Measurements from ENCODE around the gene PARD3.

- TF ChIP-seq ATF2 (IDR thresholded peaks at IDR 0.05; ENCODE audit: low read length) = no peak
- TF ChIP-seq NFYB (IDR thresholded peaks at IDR 0.05; ENCODE audit: insufficient read depth, low read depth, low read length) = no peak
- TF ChIP-seq, protein P1, sequence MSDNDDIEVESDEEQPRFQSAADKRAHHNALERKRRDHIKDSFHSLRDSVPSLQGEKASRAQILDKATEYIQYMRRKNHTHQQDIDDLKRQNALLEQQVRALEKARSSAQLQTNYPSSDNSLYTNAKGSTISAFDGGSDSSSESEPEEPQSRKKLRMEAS (IDR thresholded peaks at IDR 0.05; ENCODE audit: low read depth, low read length) = no peak
- no peak for TF ChIP-seq TCF7 (IDR thresholded peaks at IDR 0.05; ENCODE audit: borderline replicate concordance)
- TF ChIP-seq CTCF (IDR thresholded peaks at IDR 0.05 in 2 of 3, conservative IDR thresholded peaks at IDR 0.05 in 1 of 3; ENCODE audit: control insufficient read depth in 2 of 3, extremely low read depth in 1 of 3, insufficient read depth in 1 of 3, low read depth in 3 of 3, low read length in 3 of 3) = no peak
- TF ChIP-seq TARDBP (IDR thresholded peaks at IDR 0.05; ENCODE audit: borderline replicate concordance) = no peak
- TF ChIP-seq ETV6 (conservative IDR thresholded peaks at IDR 0.05 in 1 of 2, IDR thresholded peaks at IDR 0.05 in 1 of 2; ENCODE audit: borderline replicate concordance in 1 of 2, low read depth in 1 of 2) = no peak
- TF ChIP-seq RFX5 (IDR thresholded peaks at IDR 0.05; ENCODE audit: low read depth, low read length) = no peak
- no peak for TF ChIP-seq IKZF1 (conservative IDR thresholded peaks at IDR 0.05)
- TF ChIP-seq ZNF384 (IDR thresholded peaks at IDR 0.05; ENCODE audit: borderline replicate concordance, low read depth, low read length) = no peak
Observed at GRCh38 chr10:34814913-34815184, 247 bp downstream of the PARD3 start.

Measured in GM12878 (cell line).